ENCODE results near the gene PGLYRP2.

The PGLYRP2 gene

DNA sequence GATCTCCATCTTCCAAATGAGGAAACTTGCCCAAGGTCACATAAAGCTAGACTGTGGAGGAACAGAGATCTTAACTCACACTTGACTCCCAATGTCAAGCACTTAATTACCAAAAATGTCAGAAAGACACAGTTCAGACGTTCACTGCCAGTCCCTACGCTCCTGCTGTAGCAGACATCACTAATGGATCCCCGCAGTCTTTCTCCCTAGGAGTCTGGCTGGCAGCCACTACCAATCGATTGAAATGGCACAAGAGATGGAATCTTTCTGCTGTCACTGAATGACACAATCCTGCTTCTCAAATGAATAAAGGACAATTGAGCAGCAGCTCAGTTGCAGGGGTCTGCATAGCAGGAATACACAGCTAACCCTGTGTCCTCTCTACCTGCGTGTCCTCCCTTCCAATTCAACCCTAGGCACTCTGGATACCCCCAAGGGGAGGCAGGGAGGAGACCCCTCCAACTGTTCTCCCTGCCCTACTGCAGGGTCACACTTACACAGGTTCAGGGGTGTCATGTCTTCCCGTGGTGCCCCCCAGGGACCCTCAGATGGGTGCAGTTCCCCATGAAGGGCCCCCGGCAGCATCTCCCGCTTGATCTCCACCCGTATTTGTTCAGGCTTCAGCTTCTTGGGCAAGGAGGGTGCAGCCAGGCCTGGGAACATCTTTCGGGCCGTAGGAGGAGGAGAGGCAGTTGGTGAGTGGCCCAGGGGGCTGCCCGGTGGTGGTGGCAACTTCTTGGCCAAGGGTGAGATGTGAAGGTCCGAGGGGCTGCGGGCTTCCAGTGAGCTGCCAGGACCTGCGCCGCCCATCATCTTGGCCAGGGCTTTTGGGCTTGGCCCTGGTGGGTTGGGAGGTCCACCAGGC is 52.6 kb downstream of the PGLYRP2 start:
- H3K4me3 ChIP-seq (ENCODE audit: low read depth, low read length): no peak overlapping the region
- TF ChIP-seq POLR2A (IDR thresholded peaks at IDR 0.05; ENCODE audit: extremely low read depth, insufficient read length): no peak
- TF ChIP-seq MYC (IDR thresholded peaks at IDR 0.05; ENCODE audit: low read depth, low read length): no peak
- TF ChIP-seq, protein P1, sequence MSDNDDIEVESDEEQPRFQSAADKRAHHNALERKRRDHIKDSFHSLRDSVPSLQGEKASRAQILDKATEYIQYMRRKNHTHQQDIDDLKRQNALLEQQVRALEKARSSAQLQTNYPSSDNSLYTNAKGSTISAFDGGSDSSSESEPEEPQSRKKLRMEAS (IDR thresholded peaks at IDR 0.05; ENCODE audit: low read depth, low read length): no peak
- TF ChIP-seq, protein P2, sequence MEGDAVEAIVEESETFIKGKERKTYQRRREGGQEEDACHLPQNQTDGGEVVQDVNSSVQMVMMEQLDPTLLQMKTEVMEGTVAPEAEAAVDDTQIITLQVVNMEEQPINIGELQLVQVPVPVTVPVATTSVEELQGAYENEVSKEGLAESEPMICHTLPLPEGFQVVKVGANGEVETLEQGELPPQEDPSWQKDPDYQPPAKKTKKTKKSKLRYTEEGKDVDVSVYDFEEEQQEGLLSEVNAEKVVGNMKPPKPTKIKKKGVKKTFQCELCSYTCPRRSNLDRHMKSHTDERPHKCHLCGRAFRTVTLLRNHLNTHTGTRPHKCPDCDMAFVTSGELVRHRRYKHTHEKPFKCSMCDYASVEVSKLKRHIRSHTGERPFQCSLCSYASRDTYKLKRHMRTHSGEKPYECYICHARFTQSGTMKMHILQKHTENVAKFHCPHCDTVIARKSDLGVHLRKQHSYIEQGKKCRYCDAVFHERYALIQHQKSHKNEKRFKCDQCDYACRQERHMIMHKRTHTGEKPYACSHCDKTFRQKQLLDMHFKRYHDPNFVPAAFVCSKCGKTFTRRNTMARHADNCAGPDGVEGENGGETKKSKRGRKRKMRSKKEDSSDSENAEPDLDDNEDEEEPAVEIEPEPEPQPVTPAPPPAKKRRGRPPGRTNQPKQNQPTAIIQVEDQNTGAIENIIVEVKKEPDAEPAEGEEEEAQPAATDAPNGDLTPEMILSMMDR (IDR thresholded peaks at IDR 0.05; ENCODE audit: low read depth, low read length): no peak
- no peak for DNase-seq (ENCODE audit: low read depth)

DNA sequence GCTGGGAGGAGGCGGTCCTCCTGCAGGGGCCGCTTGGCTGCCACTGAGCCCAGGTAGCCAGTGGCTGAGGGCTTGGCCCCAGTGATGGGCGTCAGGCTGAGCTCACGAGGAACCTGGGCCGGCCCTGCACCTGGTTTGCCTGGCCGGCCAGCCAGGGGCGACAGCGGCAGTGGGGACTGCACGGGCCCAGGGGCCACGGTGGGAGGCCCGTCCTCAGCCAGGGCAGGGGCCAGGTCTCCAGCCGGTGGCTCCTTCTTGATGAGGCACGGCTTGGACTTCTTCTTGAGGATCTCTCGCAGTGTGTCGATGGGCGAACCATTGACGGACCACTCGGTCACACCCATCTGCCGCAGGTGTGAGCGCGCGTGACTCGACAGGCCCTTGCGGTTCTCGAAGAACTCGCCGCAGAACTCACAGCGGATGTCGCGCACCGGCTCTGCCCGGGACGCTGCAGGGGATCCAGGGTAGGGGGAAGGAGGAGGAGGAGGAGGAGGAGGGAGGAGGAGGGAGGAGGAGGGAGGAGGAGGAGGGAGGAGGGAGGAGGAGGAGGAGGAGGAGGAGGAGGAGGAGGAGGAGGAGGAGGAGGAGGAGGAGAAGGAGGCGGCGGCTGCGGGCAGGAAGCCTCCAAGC is 53.9 kb downstream of the PGLYRP2 start:
- DNase-seq (ENCODE audit: low read depth): no peak
- H3K4me3 ChIP-seq (ENCODE audit: low read depth, low read length): no peak overlapping the region
- TF ChIP-seq, protein P1 (IDR thresholded peaks at IDR 0.05; ENCODE audit: low read depth, low read length): no peak
- no peak for TF ChIP-seq POLR2A (IDR thresholded peaks at IDR 0.05; ENCODE audit: extremely low read depth, insufficient read length)
- TF ChIP-seq MYC (IDR thresholded peaks at IDR 0.05; ENCODE audit: low read depth, low read length): no peak
- TF ChIP-seq, protein P2 (IDR thresholded peaks at IDR 0.05; ENCODE audit: low read depth, low read length): no peak

DNA sequence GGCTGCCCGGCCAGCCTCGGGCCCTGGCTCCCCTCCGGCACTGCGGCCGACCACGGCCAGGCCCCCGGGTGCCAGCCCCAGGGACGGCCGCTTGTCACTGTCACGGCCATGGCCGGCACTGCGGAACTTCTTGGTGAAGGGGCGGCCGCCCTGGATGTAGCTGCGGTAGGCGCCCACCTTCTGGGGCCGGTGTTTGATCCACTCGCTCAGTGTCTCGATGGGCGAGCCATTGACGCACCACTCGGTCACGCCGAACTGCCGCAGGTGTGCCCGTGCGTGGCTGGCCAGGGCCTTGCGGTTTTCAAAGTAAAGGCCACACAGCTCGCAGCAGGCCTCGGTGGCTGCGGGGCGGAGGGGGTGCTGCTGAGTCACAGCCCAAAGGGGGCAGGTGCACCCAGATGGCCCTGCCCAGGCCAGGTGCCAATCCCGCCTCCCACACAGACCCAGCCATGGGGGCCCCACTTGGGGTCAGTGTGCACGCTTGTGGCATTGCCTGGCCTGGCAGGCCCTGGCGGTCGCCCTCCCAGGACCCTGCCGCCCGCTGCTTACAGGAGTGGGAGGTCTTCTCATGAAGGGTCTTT is 54.5 kb downstream of the PGLYRP2 start:
- no peak for DNase-seq (ENCODE audit: low read depth)
- no peak overlapping the region for H3K4me3 ChIP-seq (ENCODE audit: low read depth, low read length)
- TF ChIP-seq, protein P2 (IDR thresholded peaks at IDR 0.05; ENCODE audit: low read depth, low read length): no peak
- no peak for TF ChIP-seq POLR2A (IDR thresholded peaks at IDR 0.05; ENCODE audit: extremely low read depth, insufficient read length)
- TF ChIP-seq, protein P1 (IDR thresholded peaks at IDR 0.05; ENCODE audit: low read depth, low read length): no peak
- TF ChIP-seq MYC (IDR thresholded peaks at IDR 0.05; ENCODE audit: low read depth, low read length): no peak

DNA sequence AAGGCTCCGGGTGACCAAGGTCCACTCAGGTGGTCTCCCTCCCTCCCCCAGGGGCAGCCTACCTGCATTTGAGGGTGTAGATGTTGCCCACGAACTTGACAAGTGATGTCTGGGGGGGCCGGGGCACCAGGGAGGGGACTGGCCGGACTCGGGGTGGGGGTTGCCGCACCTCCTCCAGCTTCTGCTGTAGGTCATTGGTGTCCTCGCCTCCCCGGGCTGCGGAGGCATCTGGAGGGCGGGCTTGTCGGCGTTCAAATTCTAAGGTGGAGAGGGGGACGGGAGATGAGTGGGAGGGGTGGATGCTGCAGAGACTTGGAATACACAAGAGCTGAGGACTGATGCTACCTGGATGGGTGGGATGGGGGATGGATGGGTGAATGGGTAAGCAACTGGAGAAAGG is 55.2 kb downstream of the PGLYRP2 start:
- no peak overlapping the region for H3K4me3 ChIP-seq (ENCODE audit: low read depth, low read length)
- TF ChIP-seq, protein P2 (IDR thresholded peaks at IDR 0.05; ENCODE audit: low read depth, low read length): no peak
- TF ChIP-seq, protein P1 (IDR thresholded peaks at IDR 0.05; ENCODE audit: low read depth, low read length): no peak
- TF ChIP-seq POLR2A (IDR thresholded peaks at IDR 0.05; ENCODE audit: extremely low read depth, insufficient read length) (no peak), MYC (IDR thresholded peaks at IDR 0.05; ENCODE audit: low read depth, low read length) (no peak)
- DNase-seq (ENCODE audit: low read depth): no peak

DNA sequence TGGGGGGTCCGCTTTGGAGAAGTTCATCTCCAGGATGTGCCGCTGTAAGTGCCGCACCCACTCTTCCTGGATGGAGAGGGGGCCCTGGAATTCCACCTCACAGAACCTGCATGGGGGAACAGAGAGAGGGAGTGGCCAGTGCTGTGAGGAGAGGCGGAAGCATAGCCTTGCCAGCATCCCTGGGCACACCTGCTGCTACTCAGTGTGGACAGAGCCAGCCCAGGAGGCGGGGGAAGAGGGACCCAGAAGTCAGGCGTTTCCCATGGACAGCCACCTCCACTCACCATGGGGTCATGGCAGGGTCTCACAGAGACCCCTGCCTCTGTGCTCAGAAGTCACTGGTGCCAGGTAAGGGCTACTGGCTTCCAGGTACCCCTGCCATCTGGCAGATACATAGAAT is 56.2 kb downstream of the PGLYRP2 start:
- TF ChIP-seq MYC (IDR thresholded peaks at IDR 0.05; ENCODE audit: low read depth, low read length) (no peak), POLR2A (IDR thresholded peaks at IDR 0.05; ENCODE audit: extremely low read depth, insufficient read length) (no peak)
- TF ChIP-seq, protein P2 (IDR thresholded peaks at IDR 0.05; ENCODE audit: low read depth, low read length): no peak
- H3K4me3 ChIP-seq (ENCODE audit: low read depth, low read length): no peak overlapping the region
- DNase-seq (ENCODE audit: low read depth): no peak
